GM18505 (cell line): ENCODE measurements around the gene FES.
A peak's percentile ranks its signal among the peaks of the same experiment; 100 is the strongest.
"Not testable (repeated sequence)": the region's sequence is repeated elsewhere in the genome, so short reads cannot be mapped to it uniquely, and the experiment has no call there.

ENCODE experiments used
- ATAC-seq: cut with Tn5 transposase; IDR thresholded peaks from one replicate; pipeline ENCODE4 v1.9.1; 2021; ENCODE audit not compliant: unreplicated experiment
- POLR2A ChIP-seq: IDR thresholded peaks from 4 replicates; pipeline ENCODE4 v1.6.1; 2011; ENCODE audit warnings: borderline replicate concordance; ENCODE audit not compliant: insufficient read depth, insufficient read length; ENCODE audit errors: extremely low read depth

Gene FES

GRCh38 chr15:90895571-90896117, 11.3 kb downstream of the FES start:
- no peak for TF ChIP-seq POLR2A
- no peak for ATAC-seq

- ATAC-seq, result not testable (repeated sequence)
Measured at GRCh38 chr15:90897131-90897655, 12.9 kb downstream of the FES start.

- ATAC-seq, result no peak
- TF ChIP-seq POLR2A, result no peak
Measured at GRCh38 chr15:90901175-90902039, 17.1 kb downstream of the FES start.

GRCh38 chr15:90902040-90902839, 17.9 kb downstream of the FES start:
- ATAC-seq, result peak; percentile 63
- peak; percentile 75 for TF ChIP-seq POLR2A

- peak; percentile 73 for TF ChIP-seq POLR2A
- ATAC-seq, result peak; percentile 61
Measured at GRCh38 chr15:90902840-90903732, 18.8 kb downstream of the FES start, which contains the start of gene MAN2A2. Gene MAN2A2, plus strand, starts transcription at chr15:90903302. Its CDS starts 906 bp downstream, at chr15:90904208.

GRCh38 chr15:90903733-90904536, 19.6 kb downstream of the FES start:
- no peak for ATAC-seq
- TF ChIP-seq POLR2A, result no peak

- ATAC-seq, result no peak
- no peak for TF ChIP-seq POLR2A
Measured at GRCh38 chr15:90904746-90905145, 20.4 kb downstream of the FES start.

GRCh38 chr15:90905306-90906180, 21.2 kb downstream of the FES start:
- no peak for TF ChIP-seq POLR2A
- ATAC-seq, result no peak

GRCh38 chr15:90906181-90906849, 22.0 kb downstream of the FES start:
- no peak for TF ChIP-seq POLR2A
- ATAC-seq, result no peak

GRCh38 chr15:90907051-90907660, 22.9 kb downstream of the FES start:
- ATAC-seq, result no peak

GRCh38 chr15:90907838-90908507, 23.7 kb downstream of the FES start:
- ATAC-seq, result no peak
- TF ChIP-seq POLR2A, result no peak

More at GRCh38 chr15:90907051-90907660, 22.9 kb downstream of the FES start:
- TF ChIP-seq POLR2A, result no peak

GRCh38 chr15:90909449-90909848, 25.1 kb downstream of the FES start:
- ATAC-seq, result not testable (repeated sequence)
